GM21526 (cell line): Measurements from ENCODE around the gene PSMB7.

Experiments used
- ATAC-seq: cut with Tn5 transposase; IDR thresholded peaks from one replicate; pipeline ENCODE4 v1.9.1; 2021; ENCODE audit warnings: moderate library complexity; ENCODE audit not compliant: unreplicated experiment, low FRiP score

Gene PSMB7

GRCh38 chr9:124359855-124360678 is 55.2 kb downstream of the PSMB7 start:
- ATAC-seq: no peak

DNA sequence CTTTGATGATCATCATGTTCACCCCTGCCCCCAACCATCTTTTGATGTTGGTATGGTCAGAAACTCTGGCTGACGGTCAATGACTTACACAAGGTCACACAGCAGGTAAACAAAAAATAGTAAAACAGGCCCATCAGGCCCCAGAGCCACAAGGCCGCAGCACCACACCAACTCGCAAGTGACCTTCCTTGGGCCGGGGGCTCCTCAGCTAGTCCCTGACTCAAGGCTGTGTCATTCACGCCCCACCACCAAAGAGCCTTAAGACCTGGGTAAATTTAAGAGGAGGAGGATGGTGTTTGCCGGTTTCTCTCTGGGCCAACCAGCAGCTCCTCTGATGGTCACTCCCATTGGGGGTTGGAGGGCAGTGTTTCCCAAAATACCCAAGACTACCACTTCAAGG is 55.8 kb downstream of the PSMB7 start:
- ATAC-seq: no peak

- ATAC-seq: no peak
Measured at GRCh38 chr9:124358631-124359030, 56.6 kb downstream of the PSMB7 start.

DNA sequence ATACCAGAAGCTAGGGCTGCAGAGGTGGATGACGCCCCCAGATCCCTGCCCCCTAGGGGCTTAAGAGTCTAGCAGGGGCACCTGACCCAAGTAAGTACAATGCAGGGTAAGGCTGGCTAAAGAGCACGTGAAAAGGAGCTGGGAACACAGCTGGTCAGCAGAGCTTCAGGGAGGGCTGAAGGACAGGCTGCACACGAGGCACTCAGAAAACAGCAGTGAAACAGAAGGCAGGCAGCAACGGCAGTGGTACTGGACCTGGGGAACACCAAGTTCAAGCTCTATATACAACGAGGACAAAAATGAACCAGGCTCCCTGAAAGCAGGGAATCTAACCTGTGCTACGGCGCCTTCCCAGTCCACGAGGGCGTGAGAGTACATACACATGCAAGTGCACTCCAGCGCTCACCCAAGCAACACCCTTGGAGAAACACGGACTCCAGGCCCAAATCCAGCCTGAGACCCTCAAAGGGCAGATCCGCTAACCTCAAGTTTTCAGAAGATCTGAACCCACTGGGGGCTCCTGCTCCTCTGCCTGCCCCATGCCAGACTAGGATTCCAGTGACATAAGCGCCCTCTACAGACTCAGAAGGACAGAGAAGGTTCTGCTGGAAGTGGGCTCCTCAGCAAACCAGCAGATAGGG is 57.4 kb downstream of the PSMB7 start:
- ATAC-seq: no peak

- no peak for ATAC-seq
Measured at GRCh38 chr9:124356745-124357390, 58.4 kb downstream of the PSMB7 start.

DNA sequence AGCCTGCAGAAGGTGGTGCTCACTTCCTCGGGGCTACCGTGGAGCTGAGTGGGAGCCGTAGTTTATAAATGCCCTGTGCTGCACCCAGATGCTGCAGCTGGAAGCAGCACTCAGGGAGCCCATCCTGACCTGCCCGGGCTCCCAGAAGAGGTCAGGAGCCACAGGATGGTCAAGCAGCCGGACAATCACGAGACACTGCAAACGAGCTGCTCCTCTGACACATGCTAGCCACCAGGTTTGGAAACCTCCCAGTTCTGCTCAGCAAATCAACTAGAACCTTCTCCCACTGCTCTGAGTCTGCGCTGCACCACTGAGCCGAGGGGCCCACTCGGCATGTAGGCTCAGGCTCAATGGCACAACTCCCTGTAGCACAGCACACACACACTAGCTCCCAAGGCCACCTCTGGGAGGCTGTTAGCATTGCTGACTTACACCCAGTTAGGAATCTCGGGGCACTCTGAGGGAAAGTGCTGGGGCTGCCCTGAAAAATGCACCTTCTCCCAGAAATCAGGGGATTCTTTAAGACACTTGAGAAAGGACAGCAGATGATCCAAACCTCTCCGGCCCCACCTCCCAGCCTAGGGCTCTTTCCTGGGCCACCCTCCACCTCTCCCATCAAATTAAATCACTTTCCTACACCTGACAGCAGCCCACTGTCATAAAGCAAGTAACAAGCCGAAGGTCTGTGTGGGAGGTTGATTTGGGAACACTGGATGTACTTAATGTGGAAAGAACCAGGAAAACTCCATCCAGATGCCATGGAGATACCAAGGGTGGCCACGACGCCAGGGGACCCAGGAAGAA is 59.1 kb downstream of the PSMB7 start:
- no peak for ATAC-seq

DNA sequence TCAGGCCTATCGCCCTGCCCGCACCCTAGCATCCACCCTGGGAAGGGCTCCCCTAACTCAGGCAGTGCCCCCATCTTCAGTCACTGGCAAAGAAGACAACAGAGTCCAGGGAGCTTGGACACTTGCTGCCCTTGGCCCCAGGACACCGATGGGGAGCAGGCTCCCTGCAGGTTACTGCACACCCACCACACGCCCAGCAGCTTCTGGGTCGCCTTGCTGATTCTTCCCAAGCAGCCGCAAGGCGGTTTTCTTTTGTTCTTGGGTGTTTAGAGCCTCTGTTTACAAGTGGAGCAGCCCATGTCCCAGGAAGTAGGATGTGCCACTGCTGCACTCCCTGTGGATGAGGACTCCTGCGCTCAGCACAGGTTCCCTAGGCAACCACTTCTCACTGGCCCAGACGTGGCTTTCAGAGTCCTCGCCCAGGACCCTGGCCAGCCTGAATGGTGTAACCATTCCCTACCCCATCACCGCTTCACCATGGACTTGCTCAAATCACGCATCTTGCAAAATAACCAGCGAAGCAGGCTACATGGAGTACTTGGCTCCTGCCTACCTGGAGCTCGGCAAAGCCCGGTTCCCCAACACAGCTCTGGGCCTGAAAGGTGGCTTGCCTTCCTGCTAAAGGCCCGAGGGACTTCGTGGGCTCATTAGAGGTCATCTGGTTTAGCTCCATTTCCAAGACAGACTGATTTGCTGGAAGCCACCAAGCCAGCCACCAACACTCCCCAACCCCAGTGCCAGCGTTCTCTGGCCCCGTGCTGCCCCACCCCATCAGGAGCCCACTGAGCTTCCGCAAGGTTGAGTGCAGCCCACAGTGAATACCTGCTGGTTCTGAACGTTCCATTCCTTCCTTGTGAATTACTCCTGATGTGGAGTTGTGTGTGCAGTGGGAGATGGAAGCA is 60.0 kb downstream of the PSMB7 start:
- no peak for ATAC-seq

GRCh38 chr9:124354346-124355038 is 60.8 kb downstream of the PSMB7 start:
- ATAC-seq: no peak

DNA sequence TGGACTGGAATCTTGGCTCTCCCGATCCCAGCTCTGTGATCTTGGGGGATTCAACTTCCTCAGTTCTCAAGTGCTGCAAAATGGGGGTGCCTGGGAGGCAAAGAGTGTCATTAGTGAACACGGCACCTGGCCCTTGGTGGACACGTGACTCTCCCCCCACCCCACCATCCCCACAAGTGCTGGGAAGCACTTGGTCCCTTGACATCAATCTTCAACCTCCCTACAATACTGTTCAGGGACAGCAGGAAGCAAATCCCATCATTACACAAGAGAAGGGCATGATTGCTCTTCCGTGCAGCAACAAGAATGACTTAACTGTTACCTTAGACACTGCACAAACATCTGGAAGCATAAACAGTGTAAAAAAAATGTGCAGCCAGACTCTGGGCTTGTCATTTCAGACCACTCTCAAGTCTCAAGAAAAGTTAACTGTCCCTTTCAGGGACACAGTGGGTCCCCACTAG is 61.4 kb downstream of the PSMB7 start:
- no peak for ATAC-seq

DNA sequence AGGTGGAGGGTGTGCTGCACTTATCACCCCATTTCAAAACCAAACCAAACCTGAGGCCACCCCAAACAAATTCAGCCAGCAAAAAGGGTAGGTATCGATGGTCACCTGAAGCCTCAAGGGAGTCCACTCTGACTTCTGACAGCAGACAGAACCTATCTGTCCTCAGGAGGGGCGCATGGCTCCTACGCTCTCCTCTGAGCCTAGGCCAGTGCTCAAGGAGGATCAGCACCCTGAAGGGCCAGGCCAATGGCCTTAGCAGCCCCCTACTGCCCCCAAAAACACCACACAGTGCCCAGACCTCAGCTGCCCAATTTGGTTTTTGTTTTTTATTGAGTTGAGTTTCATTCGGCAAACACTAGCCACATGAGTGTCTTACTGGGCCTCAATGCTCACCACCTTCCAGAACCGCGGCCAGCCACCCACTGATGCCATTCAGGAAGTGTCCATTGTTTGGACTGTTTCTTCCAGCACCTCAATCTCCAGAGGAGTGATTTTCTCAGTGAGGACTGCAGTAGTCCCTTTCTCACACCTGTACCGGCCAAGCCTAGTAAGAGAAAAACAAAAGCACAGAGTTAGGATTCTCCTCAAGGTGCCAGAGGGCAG is 62.0 kb downstream of the PSMB7 start:
- ATAC-seq: no peak

DNA sequence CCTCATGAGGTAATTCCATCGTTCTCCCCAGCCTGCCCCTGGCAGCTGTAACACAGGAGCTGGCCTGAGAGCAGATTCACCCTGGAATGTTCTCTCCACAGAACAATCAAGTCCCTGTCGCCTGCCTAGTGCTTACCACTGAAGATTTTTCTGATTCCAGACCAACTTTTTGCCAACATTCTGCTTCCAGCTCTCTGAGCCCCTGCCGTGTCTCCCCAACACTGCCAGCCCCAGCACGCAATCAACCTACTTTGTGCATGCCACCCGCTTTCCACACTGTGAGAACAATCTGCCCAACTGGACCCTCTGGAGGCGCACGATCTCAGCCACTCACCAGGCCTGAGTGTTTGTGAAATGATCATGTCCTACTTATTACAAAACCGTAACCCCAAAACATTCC is 62.6 kb downstream of the PSMB7 start:
- no peak for ATAC-seq

DNA sequence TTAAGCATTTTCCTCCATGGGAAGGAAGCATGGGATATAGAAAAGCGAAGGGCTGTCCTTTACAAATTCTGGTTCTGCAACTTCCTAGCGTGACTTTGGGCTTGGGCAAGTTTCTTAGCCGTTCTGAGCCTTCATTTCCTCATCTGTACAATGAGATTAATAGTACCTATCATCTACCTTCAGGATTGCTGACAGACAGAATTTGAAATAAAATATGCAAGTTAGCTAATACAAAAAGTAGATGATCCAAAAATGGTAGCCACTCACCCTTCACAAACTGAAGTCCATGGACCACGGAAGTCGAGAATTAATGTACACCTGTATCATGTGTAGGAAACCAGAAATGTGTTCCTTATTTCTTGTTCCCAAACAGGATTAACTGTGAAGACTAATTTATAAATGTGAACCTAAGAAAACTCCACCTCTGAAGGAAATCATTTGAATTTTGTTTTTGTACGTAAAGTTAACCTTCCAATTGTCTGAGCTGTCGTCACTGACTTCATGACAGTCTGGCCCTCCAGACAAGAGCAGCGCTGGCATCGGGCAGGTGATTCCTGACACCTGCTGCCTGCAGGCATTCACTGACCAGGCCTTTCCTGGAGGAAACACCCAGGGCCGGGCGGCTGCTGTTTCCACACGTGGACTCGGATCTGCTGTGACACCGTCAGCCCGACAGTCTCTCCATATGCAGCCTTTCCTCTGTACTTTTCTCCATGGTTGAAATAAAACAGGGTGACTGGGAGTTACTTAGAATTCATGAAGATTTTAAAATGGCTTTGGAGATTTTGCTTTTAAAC is 63.4 kb downstream of the PSMB7 start:
- no peak for ATAC-seq

- no peak for ATAC-seq
Measured at GRCh38 chr9:124350494-124351263, 64.6 kb downstream of the PSMB7 start.

DNA sequence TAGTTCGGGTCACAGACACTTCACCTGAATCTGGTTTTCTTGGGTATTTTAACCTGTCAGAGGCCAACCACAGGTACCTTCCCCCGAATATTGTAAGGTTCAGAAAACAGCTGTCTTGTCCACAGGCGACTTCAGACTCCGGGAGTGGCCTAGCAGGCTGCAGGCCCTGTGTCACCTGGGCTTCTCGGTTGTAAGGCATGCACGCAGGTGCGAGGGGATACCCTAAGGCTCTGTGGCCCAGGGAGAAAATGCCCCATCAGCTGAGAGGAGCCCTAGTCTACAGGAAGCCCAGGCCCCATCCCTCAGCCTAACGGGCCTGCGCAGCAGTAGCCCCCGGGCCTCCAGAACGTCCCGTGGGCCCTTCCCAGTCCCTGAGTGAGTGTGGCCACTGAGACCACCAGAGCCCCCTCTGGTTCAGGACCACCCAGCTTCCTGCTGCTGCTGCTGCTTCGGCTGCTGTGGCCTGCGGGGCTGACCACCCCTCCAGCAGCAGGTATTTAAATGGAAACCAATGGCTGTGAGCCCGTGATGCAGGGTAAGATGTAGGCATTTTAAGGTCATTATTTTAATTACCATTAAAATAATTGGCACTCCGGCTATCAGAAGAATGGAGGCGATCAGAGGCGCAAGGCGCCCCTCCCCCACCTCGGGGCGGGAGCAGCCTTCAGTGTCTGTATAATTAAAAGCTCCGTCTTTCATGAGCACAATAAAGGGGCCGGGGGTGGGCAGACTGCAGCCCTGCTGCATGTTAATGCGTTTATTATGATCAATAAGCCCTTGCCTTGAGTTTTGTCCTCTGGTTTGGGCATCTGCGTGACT is 65.4 kb downstream of the PSMB7 start:
- no peak for ATAC-seq

DNA sequence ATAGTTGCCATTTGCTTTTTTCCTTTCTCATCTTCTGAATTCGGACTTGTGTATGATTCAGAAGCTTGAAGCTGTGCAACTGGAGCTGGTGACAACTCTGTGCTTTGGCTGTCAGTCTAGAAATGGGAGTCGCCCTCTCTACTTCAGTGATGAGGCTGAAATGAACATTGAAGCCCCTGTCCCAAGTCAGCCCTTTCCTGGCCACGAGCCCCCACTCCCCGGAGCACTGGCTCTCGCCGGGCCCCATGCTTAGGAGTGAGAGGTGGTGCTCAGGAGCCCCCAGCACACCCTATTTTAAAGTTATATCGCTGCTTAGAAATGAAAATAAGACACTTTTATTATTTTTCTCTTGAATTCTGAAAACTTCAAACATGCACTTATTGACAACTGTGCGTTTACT is 66.0 kb downstream of the PSMB7 start:
- ATAC-seq: no peak

DNA sequence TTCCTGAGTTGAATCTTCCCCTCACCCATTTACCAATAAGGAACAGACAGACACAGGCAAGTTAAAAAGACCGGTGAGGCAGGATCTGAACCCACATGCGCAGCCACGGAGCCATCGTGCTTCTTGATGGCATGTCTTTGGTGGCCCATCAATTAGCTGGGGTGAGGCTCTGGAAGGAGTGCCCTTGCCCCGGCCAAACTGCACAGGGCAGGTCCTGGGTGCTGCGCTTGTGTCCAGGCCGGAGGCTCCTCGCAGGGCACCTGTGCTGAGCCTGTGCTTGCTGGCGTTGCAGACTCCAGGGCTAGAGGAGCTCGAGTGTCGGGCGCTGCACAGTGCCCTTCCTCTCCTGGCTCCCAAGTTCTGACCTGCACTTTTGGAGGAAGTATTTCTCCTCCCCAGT is 66.4 kb downstream of the PSMB7 start:
- no peak for ATAC-seq
